Stimulated activated CD4-positive, alpha-beta T cell treated with anti-CD3 and anti-CD28 coated beads, Interleukin-1b, Interleukin-23, amount 100 ng/mL, for 24 hours (primary cell): Measurements from ENCODE around the gene VPS35.

Experiments used
- DNase-seq, 4 experiments: peaks; one replicate each; pipeline ENCODE4 v3.0.0-alpha.2; 2020; ENCODE audit warnings: low read depth in 4 of 4, low spot score in 1 of 4

VPS35 gene

GRCh38 chr16:46620266-46621005 is 68.5 kb downstream of the VPS35 start:
- no peak for DNase-seq

GRCh38 chr16:46618516-46618915 is 70.5 kb downstream of the VPS35 start:
- no peak for DNase-seq

- no peak for DNase-seq
These were observed 75.0 kb downstream of the VPS35 start for GRCh38 chr16:46614006-46614405.

GRCh38 chr16:46613352-46613751 is 75.6 kb downstream of the VPS35 start:
- DNase-seq = no peak

GRCh38 chr16:46612121-46612520 is 76.9 kb downstream of the VPS35 start:
- no peak for DNase-seq

- DNase-seq = no peak
These were observed 81.4 kb downstream of the VPS35 start for GRCh38 chr16:46607529-46607928.

- no peak for DNase-seq
These were observed 82.7 kb downstream of the VPS35 start for GRCh38 chr16:46606231-46606630.
